NOMO-1 treated with DMSO at 0.1 percent for 48 hours (cell line): Measurements from ENCODE around the gene SPI1.
A peak's percentile ranks its signal among the peaks of the same experiment; 100 is the strongest.

Source experiments
- DNase-seq: peaks from one replicate; lab custom pipeline; 2025; ENCODE audit not compliant: unreplicated experiment; lab: John Stamatoyannopoulos, UW

SPI1 gene

GRCh38 chr11:47378010-47378835 is at the start of gene SPI1:
Gene SPI1, minus strand, starts transcription at chr11:47378547. Its CDS starts 194 bp downstream, at chr11:47378353.
- peak; percentile 95 for DNase-seq

- DNase-seq: peak; percentile 94
Measured at GRCh38 chr11:47426062-47426956, 48.0 kb upstream of the SPI1 start, which contains the start of gene PSMC3. Gene PSMC3, minus strand, starts transcription at chr11:47426439. Its CDS starts 160 bp downstream, at chr11:47426279.

GRCh38 chr11:47425611-47426010 is 47.3 kb upstream of the SPI1 start:
- no peak for DNase-seq

- DNase-seq: no peak
Measured at GRCh38 chr11:47418454-47419259, 40.3 kb upstream of the SPI1 start.

- DNase-seq: no peak
Measured at GRCh38 chr11:47417712-47418111, 39.4 kb upstream of the SPI1 start.

GRCh38 chr11:47415949-47416472 is 37.7 kb upstream of the SPI1 start:
- no peak for DNase-seq

- no peak for DNase-seq
Measured at GRCh38 chr11:47415091-47415854, 36.9 kb upstream of the SPI1 start.

GRCh38 chr11:47414685-47415070 is 36.3 kb upstream of the SPI1 start:
- DNase-seq: no peak

GRCh38 chr11:47413908-47414684 is 35.7 kb upstream of the SPI1 start:
- DNase-seq: no peak

GRCh38 chr11:47413351-47413750 is 35.0 kb upstream of the SPI1 start:
- no peak for DNase-seq

- peak; percentile 17 for DNase-seq
Measured at GRCh38 chr11:47411884-47412746, 33.8 kb upstream of the SPI1 start.

GRCh38 chr11:47410370-47411264 is 32.3 kb upstream of the SPI1 start:
- DNase-seq: no peak

- no peak for DNase-seq
Measured at GRCh38 chr11:47409440-47410369, 31.4 kb upstream of the SPI1 start.

GRCh38 chr11:47408598-47409439 is 30.5 kb upstream of the SPI1 start:
- no peak for DNase-seq
